ENCODE results near the gene HRH4.

HRH4 gene

DNA sequence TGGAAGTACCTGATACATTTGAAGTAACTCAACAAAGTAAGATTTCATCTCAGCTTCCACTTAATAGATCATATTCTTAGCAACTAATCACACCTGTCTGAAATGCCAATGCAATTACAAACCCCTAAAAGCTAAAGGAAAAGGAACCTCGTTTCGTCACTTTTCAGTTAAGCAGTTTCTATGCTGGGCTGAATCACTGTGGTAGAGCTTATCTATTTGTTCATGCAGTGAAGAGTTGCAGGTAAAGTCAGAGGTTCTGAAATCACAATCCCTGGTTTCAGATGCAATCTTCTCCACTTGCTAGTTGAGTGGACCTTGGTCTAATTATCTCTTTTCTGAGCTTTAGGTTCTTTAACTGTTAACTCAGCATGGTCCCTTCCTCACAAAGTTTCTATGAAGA, 6.3 kb downstream of the HRH4 start:
- DNase-seq, result no peak

DNA sequence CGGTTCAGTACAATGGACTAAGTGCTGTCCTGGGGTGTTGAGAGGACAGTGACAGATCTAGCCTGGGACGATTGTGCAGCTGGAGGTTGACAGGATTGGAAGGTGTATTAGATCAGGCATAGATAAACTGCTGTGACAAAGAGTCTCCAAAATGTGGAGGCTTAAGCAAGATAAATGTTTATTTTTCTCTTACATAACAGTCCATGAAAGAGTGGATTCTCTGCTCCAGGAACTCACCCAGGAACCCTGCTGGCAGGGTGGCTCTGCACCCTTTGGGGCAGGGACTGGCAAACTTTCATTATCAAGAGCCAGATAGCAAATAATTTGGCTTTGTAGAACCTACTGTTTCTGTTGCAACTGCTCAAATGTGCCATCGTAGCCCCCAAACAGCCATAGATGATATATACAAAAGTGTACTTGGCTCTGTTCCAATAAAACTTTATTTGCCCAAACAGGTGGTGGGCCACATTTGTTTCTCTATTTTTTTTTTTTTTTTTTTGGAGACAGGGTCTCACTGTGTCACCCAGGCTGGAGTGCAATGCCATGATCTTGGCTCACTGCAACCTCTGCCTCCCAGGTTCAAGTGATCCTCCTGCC, 9.7 kb downstream of the HRH4 start:
- DNase-seq, result no peak

DNA sequence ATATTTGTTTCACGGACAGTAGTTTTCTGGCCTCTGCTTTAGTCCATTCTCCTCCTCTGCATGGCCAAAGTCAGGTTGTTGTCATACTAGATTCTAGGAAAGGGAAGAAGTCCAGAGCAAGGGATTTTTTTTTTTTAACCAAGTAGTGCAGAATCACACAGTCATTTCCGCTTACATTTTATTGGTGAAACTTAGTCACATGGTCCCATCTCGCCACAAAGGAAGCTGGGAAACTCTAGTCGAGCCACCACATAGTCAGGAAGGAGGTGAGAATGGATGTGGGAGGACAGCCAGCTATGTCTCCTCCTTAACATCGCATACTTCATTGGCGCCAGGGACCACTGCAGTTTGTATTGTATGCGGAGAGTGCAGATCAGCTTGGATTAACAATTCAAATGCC, 10.4 kb downstream of the HRH4 start:
- no peak for DNase-seq

DNA sequence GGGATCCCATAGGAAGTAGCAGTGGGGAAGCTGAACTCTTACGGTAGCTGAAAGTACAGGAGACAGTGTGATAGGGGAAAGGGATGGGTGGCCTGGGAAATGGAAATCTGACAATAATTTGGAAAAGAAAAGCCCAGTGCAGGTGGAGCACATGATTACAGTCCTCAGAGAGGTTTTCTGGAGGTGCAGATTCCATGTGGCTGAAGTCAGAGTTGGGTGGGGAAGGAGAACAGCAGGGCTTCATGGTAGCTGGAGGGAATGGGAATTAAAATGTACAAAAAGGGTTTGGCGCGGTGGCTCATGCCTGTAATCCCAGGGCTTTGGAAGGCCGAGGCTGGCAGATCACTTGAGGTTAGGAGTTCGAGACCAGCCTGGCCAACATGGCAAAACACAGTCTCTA, 12.2 kb downstream of the HRH4 start:
- no peak for DNase-seq

DNA sequence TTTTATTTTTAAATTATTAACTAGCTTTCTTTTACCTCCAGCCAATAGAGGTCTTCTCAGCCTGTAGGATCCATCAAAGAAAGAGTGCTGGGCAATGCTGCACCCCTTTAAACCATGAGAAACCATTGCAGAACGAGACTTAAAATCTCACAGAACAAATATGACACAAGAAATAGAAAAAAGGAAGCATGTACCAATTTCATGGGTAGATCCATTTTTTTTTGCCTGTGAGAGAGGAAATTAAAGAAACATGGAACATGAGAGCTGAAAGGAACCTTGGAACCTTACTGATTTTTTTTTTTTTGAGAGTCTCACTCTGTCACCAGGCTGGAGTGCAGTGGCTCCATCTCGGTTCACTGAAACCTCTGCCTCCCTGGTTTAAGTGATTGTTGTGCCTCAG, 14.0 kb downstream of the HRH4 start:
- no peak for DNase-seq

DNA sequence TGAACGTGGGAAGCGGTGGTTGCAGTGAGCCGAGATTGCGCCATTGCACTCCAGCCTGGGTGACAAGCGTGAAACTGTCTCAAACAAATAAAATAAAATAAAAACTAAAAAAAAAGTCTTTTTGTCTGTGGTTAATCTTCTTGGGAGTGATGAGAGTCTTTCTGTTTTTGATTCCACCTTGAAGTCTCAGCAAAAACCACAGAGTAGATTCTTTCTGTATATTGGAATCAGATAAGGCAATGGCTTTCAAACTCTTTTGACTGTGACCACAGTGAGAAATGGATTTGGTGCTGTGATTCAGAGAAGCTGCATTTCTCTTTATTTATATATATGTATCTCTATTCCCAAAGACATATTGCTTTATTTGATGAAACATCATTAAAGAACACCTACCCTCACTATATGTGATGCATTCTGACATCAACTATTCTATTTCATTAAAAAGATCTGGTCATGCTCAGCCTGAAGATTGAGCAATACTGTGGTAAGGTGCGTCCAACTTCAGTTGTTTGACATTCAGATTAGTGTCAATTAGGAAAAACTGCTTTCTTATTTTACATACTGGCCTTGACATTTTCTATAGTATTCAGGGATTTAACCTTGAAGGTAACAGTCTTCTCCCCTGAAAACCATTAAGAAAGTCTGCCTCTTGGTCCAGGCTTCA, 15.6 kb downstream of the HRH4 start:
- DNase-seq, result no peak

DNA sequence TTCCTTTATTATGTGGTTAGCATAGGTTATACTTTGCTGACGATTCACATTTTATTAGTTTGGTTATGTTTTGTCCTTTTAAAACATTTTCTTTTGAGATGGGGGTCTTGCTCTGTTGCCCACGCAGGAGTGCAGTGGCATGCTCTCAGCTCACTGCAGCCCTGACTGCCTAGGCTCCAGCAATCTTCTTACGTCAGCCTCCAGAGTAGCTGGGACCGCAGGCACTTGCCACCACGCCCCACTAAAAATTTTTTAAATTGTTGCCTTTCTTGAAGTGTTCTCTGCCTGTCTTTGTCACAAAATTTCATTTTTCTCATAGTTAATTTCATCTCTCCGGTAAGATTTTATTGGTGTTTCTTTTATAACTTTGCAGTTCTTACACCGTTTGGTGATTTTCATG, 18.9 kb downstream of the HRH4 start:
- no peak for DNase-seq

DNA sequence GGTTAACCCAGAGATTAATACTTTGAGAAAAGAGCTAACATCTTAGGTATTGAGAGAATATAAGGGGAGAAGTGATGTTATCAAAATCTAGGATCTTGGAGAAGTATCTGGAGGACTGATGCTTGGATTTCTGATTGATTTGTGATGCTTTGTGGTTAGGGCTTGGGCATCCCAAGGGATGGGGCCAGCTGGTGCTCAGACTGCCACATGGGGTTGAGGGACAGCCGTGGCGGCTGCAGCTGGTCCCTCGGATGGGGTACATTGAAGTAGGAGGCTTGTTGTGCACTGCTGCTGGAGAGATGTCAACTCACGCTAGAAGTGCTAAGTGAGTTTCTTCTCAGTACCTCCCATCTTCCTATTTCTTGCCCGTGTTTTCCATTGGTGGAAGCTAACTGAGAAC, 22.4 kb downstream of the HRH4 start:
- no peak for DNase-seq

DNA sequence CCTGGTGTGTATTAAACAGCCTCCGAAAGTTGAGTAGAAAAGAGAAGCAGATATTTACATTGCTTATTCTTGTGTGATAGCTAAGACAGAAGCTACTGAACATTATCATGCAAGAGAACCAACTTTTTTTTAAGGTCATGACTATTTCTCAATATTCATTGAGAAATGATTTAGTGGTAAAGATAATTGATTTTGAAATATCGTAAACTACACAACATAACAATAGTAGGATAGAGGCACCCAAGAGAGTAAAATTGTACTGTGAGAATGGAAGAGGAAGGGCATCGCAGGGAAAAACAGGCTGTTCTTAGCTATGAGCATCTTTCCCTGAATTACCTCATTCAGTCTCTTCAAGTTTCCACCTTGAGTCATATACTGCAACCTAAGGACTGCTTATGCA, 25.2 kb downstream of the HRH4 start:
- DNase-seq, result no peak

DNA sequence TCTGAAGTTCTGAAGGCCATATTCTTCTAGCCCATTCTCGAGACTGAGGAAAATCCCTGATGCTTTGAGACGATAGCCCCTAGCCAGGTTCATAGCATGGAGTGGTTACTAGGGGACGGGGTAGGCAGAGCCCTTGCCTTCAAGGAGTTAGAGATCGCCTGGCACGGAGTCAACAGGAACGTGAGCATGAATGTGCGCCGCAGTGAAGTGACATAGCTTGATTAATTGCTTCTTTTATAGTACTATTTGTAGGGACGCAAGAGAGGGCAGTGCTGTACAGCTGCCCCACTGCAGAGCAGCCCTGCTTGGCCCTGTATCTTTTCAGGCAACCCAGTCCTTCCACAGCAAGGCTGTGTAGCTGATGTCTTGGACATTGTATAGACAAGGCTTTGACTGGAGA, 26.2 kb downstream of the HRH4 start:
- no peak for DNase-seq

DNA sequence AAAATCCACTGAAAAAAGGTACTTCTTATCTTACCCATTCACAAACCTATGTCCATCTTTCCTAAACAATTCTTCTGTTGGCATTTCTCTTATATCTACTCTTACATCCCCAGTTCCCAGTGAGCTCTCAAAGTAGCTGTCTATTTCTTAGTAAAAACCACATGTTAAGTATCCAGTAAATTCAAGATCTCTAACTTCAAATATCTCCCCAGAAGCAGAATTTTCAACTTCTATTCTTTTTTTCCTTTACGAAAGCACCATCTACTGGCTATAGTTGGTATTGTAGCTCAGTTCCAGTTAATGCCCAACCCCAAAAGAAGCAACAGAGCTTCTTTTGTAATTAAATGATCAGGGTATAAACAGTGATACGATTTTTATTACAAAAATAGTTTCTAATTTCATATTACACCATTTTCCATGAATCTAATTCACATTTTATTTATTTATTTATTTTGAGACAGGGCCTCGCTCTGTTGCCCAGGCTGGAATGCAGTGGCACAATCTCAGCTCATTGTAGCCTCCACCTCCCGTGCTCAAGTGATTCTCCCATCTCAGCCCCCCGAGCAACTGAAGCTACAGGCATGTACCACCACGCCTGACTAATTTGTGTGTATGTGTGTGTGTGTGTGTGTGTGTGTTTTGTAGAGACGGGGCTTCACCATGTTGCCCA, 28.5 kb downstream of the HRH4 start:
- DNase-seq, result peak; percentile 43

DNA sequence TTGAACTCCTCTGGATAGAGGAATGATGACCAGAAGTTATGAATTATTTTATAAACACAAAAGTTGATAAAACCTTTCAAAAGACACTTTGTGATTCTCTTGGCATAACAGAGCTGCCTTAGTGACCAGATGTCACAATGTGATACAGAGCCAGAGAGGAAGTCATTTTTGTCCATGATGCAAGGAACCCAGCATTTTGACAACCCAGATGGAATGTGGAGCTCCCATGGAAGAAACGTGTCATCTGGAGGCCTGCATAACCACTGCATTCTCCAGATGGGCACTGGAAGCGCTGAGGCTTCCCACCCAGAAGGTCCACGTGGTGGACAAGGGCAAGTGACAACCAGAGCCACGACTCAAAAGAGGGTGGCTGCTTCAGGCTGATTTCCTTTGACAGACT, 30.1 kb downstream of the HRH4 start:
- DNase-seq, result no peak

DNA sequence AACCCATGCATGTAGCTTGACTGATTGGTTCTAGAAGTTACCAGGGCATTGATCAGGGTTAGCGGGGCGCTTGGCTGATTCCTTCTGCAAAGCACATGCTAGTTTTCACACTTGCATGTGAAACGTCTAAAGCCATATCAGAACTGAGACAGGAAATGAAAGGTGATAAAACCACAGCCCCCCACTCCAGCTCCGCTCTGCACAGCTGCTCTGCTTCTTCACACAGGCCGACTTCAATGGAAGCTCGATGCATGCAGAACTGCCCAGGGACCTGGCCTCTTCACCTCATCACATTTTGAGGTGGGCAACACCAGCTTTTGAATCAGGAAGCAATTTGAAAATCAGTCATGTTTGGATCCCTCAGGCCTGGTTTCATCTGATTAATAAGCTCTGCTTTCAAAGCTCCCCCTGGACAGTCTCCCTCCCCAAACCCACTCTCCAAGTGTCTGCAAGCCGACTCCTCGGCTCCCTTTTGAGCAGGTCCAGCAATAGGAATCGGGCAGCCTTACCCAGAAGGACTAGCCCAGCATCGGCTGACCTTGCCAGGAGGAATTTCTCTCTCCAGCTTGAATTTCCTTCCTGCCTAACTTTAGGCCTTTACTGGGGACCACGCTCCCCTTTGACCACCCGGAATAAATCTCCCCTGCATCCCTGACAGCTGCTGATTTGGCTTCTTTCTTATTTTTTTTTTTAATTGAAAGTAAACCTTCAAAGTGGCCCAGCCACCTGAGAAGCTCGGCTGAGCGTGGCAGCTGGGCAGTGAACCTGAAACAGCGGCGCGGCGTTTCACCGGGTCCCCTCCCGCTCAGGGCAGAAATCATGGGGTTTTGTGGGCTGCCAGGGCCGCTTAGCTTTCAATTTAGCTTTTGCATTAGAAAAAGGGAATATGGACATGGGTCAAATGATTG, 31.7 kb downstream of the HRH4 start:
- DNase-seq, result no peak

DNA sequence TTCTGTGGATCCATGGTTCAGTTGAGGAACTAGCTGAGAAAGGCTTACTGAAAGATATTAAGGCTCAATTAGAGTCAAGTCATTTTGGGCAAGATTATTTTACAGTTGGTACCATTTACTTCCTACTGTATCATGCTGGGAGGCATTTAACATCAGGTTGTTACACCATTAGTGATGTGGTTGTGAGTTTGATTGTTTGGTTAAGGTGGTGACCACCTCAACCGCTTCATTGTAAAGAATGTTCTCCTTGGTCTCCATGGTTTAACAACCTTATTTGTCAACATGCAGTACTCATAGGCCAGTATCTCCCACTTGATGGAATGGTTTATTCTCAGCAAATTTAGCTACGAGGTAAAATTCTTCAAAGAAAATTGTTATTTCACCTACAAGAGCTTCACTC, 34.1 kb downstream of the HRH4 start:
- DNase-seq, result no peak

DNA sequence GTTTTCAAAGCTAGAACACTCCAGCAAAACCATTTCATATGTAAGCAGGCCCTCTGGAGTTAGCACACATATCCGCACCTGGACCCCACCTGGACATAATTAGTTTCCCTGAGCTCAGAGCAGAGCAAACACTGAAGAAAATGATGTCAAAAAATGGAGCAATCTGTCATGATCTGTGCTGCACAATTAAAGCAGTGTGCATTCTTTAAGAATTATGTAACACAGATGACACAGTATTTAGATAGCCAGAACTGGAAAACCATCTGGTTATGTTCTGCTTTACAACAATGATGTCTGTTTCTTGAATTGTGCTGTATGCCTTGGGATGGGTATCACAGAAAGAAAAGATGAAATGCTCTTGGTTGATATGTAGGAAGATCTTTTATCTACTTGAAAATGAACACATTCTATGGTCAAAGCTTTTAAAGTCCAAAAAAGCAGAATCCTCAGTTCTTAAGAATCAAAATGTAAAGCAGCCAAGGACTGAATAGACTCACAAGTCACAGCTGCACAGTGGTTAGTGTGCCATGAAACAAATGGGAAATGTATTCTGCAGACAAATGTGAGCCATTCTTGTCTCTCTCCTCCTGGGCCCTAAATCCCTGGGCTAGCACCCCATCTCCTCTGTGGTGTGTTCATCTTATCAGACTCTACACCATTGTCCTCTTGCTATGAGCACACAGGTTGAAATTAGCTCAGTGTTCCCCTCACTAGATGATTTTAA, 36.8 kb downstream of the HRH4 start:
- DNase-seq, result peak; percentile 41

DNA sequence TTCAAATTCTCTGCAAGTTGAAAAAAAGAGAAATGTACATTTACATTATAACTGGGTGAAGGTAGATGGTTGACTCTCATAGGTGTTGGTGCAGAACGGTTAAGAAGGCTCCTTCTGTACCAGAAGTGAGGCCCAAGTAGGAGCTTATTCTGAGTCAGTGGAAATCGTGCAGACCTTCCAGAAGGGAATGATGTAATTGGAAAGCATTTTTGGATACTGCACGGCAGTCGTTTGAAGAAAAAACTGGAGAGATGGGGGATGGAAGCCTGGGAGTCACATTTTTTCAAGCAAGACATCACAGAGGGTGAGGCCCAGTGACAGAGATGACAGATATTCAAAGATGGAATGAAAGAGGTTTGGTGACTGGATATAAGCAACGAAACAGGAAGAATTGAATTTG, 39.4 kb downstream of the HRH4 start:
- no peak for DNase-seq

DNA sequence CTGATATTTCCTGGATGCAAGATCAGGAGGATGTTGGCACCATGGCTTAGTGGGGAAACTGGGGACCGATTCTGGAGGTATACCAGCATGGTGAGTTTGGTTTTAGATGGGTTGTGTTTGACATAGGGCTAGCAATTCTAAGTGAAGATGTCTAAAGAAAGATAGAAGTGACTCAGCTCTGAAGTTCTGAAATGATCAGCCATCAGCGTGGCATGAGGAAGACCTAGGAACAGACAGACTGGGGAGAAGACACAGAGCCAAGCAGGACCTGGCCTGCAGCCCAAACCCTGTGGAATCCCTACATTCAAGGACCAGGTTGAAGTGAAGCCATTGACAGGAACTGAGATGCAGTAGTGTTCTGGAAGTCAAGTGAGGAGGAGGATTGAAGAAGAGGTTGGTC, 39.8 kb downstream of the HRH4 start:
- no peak for DNase-seq

DNA sequence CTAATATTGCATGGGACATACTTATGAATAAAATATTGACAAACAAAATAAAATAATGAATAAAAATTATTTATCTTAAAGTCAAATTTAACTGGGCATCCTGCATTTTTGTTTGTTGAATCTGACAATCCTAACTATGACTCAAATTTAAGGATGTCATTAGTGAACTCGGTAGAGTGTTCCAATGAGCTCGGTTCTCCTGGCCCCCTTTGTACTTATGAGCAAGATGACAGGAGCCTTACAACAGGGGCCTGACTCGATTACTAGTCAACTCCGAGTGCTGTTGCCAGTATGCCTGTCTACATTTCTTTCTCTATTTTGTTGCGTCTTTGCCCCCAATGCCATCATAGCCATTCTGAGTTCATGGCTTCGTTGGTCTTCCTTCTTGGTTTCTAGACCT, 40.3 kb downstream of the HRH4 start:
- no peak for DNase-seq

DNA sequence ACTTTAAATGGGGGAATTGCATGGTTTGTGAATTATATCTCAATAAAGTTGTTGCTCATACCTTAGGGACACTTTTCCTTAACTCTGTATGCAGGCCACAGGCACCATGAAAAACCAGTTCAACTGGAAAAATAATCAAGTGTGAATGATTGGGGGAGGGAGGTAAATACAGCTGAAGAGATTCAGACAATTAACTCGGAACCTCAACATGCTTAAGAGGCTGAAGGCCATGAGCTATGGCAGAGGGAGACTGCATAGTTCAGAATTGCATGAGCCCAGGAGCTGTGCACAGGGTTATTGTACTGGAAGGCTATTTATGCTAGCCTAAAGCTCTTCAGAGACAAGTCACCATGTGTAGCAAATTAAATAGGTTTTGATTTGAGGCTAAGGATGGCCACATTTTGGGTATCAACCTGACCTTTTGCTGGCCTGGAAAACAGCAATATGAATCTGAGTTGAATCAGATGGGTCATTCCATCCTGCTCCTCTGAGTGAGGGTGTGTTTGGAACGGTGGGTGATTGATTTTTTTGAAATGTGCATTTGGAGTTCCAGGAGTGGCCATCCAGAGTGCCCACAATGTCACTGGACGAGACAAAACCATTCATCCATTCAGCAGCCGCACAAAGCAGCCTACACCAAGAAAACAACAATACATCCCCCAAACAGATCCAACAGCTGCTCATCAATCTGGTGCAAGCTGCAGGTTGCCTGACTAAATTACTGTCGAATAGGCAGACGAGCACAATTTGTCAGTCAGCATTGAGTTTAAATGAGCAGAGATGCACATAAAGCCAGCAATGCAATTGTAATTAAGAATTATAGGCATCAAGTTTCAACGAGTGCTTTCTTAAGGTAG, 42.5 kb downstream of the HRH4 start:
- DNase-seq, result no peak

DNA sequence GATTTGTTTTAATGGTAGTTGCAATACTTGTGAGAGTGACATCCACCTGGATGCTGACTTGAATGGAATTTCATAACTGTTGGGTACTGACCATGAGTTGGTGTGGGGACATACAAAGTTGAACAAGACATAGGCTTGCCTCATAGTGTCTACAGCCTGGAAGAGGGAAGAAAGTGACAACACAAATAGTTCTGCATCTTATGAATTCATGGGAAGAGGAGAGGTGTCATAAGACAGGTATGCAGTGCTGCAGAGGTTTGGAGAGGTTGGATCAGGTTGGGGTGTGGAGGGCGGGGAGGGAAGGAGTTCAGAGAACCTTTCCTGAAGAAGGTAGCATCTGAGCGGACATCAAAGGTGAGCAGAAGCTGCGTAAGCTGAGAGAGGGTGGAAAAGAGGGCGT, 44.0 kb downstream of the HRH4 start:
- no peak for DNase-seq

DNA sequence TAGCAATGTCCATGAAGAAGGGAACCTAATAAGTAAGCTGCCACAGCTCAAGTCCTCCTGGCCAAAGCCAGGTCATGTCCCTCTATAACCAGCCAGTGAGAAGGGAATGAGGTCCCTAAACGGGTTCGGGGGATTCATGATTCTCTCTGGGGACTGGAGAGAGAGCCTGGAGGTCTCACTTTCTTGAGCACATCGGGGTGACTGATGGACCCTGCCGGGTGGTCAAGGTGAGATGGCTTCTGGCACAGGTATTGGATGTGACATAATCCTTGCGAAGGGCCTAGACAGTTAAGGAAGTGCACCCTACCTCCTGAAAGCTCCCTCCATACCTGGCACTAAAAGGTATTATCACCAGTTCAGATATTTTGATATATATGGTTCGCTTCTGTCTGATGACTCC, 45.7 kb downstream of the HRH4 start:
- DNase-seq, result no peak

DNA sequence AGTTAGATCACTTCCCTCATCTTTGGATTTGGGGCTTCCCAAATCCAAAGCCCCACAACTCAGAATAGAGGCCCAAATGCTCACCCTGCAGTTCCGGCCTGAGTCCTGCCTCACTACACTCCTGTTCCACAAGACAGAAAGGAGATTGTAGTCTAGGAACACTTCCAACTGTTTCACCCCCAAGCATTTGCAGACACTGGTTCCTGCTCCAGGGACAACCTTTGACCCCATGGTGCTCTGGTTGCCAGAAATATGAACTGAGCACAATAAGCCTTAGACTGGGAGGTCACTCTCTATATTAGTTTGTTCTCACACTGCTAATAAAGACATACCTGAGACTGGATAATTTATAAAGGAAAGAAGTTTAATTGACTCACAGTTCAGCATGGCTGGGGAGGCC, 49.0 kb downstream of the HRH4 start:
- DNase-seq, result no peak
